Endothelial cell of umbilical vein (primary cell): Measurements from ENCODE around the gene GLIPR1L1. TPM values are rescaled to one million over a fixed set of nuclear protein-coding genes. Genes with fewer than 3 reads are reported as not detected.

Experiments used
- BruUV-seq: library from RNA; stranded (reverse); fragments of 400-500 nt; replicated peaks from 2 replicates; lab custom pipeline; 2021; lab: Mats Ljungman, UMichigan
- CTCF ChIA-PET: fragments of 300-600, 350-600 bp; sonication (Branson Sonifier 250); formaldehyde crosslinking; loops from one replicate; lab custom pipeline; 2021; ENCODE audit warnings: antibody characterized with exemption, inconsistent platforms; lab: Charles Lee
- POLR2A ChIA-PET: fragments of 300-600, 350-600 bp; sonication (Branson Sonifier 250); formaldehyde crosslinking; loops from one replicate; lab custom pipeline; 2021; ENCODE audit warnings: antibody characterized with exemption, inconsistent platforms; lab: Charles Lee
- DNase-seq: peaks from one replicate; pipeline ENCODE4 v3.0.0-alpha.2; 2011; ENCODE audit warnings: low read depth, low spot score
- FAIRE-seq: peaks from 2 replicates; lab custom pipeline; 2011; peaks lifted over from hg19 to GRCh38; lab: Jason Lieb, UNC
- H2AFZ ChIP-seq: 2 replicates; pipeline ENCODE4 v1.6.0; 2012; ENCODE audit warnings: low read depth, low read length, control low read depth, inconsistent platforms
- H3K27ac ChIP-seq: 2 replicates; pipeline ENCODE4 v1.5.1; 2011; ENCODE audit warnings: low read depth, mild to moderate bottlenecking, control low read depth, low read length, moderate library complexity; ENCODE audit not compliant: insufficient read depth
- H3K27me3 ChIP-seq, 2 experiments: 2 replicates each; pipeline versions ENCODE4 v1.6.0 to v1.6.1; 2011; ENCODE audit warnings: low read length in 2 of 2, mixed read lengths in 1 of 2; ENCODE audit not compliant: control insufficient read depth in 2 of 2, insufficient read depth in 2 of 2
- H3K36me3 ChIP-seq, 2 experiments: 2 replicates in 1 of 2; 3 replicates in 1 of 2; pipeline ENCODE4 v1.5.1; 2011; ENCODE audit warnings: low read length in 2 of 2, mild to moderate bottlenecking in 1 of 2, moderate library complexity in 1 of 2; ENCODE audit not compliant: control insufficient read depth in 2 of 2, insufficient read depth in 2 of 2; ENCODE audit errors: extremely low read depth in 1 of 2
- H3K4me1 ChIP-seq: 3 replicates; pipeline ENCODE4 v1.5.1; 2011; ENCODE audit warnings: mild to moderate bottlenecking, low read length; ENCODE audit not compliant: control insufficient read depth, insufficient read depth; ENCODE audit errors: extremely low read depth
- H3K4me2 ChIP-seq: 2 replicates; pipeline ENCODE4 v1.6.1; 2011; ENCODE audit warnings: low read length, control low read depth, mixed read lengths; ENCODE audit not compliant: insufficient read depth
- H3K4me3 ChIP-seq, 3 experiments: fragments of 200-600 bp in 1 of 3; sonication (generic), shearing (Covaris generic) in 1 of 3; replicated peaks in 1 of 3; 2 replicates each; pipeline ENCODE4 v1.5.1; 2011 to 2016; ENCODE audit warnings: control low read depth in 3 of 3, low read length in 3 of 3, mild to moderate bottlenecking in 2 of 3, inconsistent platforms in 1 of 3, low read depth in 1 of 3, moderate library complexity in 1 of 3; ENCODE audit not compliant: insufficient read depth in 1 of 3
- H3K79me2 ChIP-seq: 2 replicates; pipeline ENCODE4 v1.6.0; 2012; ENCODE audit warnings: low read length, inconsistent platforms; ENCODE audit not compliant: control insufficient read depth, insufficient read depth
- H3K9ac ChIP-seq: replicated peaks from 2 replicates; pipeline ENCODE3; 2011; ENCODE audit warnings: low read length, control low read depth; ENCODE audit not compliant: insufficient read depth; ENCODE audit errors: extremely low read depth
- H3K9me1 ChIP-seq: replicated peaks from 3 replicates; pipeline ENCODE4 v1.6.0; 2011; ENCODE audit warnings: mild to moderate bottlenecking, low read length; ENCODE audit not compliant: control insufficient read depth, insufficient read depth; ENCODE audit errors: extremely low read depth
- H3K9me3 ChIP-seq: replicated peaks from 2 replicates; pipeline ENCODE4 v1.5.1; 2012; ENCODE audit warnings: low read length, inconsistent platforms; ENCODE audit not compliant: control insufficient read depth, insufficient read depth
- H4K20me1 ChIP-seq: replicated peaks from 2 replicates; pipeline ENCODE3; 2011; ENCODE audit warnings: mild to moderate bottlenecking, low read length; ENCODE audit not compliant: control insufficient read depth, insufficient read depth; ENCODE audit errors: extremely low read depth
- CTCF ChIP-seq, 2 donors: IDR thresholded peaks; 1 replicate in 1 of 2; 2 replicates in 1 of 2; pipeline ENCODE4 v1.5.1; 2011; ENCODE audit warnings: low read length in 2 of 2, mild to moderate bottlenecking in 2 of 2, moderate library complexity in 2 of 2, control low read depth in 1 of 2, inconsistent platforms in 1 of 2, low read depth in 1 of 2; ENCODE audit not compliant: insufficient read depth in 1 of 2; ENCODE audit errors: extremely low read depth in 1 of 2
- EZH2 ChIP-seq: IDR thresholded peaks from 2 replicates; pipeline ENCODE4 v1.6.1; 2012; ENCODE audit warnings: borderline replicate concordance, low read depth, mild to moderate bottlenecking, moderate library complexity, low read length, inconsistent platforms; ENCODE audit not compliant: severe bottlenecking
- FOS ChIP-seq: IDR thresholded peaks from 2 replicates; pipeline ENCODE4 v1.6.1; 2011; ENCODE audit warnings: mild to moderate bottlenecking, low read length, moderate library complexity, borderline replicate concordance; ENCODE audit not compliant: insufficient read depth
- GATA2 ChIP-seq: IDR thresholded peaks from 2 replicates; pipeline ENCODE4 v1.7.0; 2011; ENCODE audit warnings: low read depth, mild to moderate bottlenecking, moderate library complexity, mixed read lengths, low read length; ENCODE audit not compliant: insufficient read length, insufficient read depth
- JUN ChIP-seq: IDR thresholded peaks from 2 replicates; pipeline ENCODE4 v1.6.1; 2011; ENCODE audit warnings: borderline replicate concordance, low read depth; ENCODE audit not compliant: insufficient read length, insufficient read depth
- MAX ChIP-seq: IDR thresholded peaks from 2 replicates; pipeline ENCODE4 v1.6.1; 2011; ENCODE audit not compliant: insufficient read depth, insufficient read length
- MYC ChIP-seq: IDR thresholded peaks from one replicate; pipeline ENCODE4 v1.6.1; 2011; ENCODE audit warnings: mild to moderate bottlenecking, low read depth, low read length
- POLR2AphosphoS5 ChIP-seq: IDR thresholded peaks from 2 replicates; pipeline ENCODE4 v1.6.1; 2012; ENCODE audit warnings: low read depth, mild to moderate bottlenecking, control low read depth, low read length, moderate library complexity; ENCODE audit not compliant: insufficient read depth
- dilution Hi-C: fragments of 300-500 bp; cut with MboI; formaldehyde crosslinking; loops from one replicate; pipeline ENCODE4 v1.15.0; 2019; ENCODE audit warnings: low sequenced_read_pairs; ENCODE audit not compliant: extremely low pct_ligation_motif_present
- intact Hi-C: fragments of 100-400 bp; cut with micrococcal nuclease; formaldehyde crosslinking; loops from one replicate; pipeline ENCODE4 v1.10.0; 2022
- polyA plus RNA-seq, 4 experiments: library from polyadenylated mRNA; depleted of rRNA in 3 of 4; stranded (reverse) in 3 of 4; unstranded in 1 of 4; fragments of >200 nt; gene quantifications; 2 replicates each; pipeline versions ENCODE4 v1.2.1 to v1.2.3, GENCODE V29; 2011 to 2012; ENCODE audit warnings: missing spikeins in 1 of 4
- total RNA-seq: library from RNA; stranded (reverse); gene quantifications from 2 replicates; pipeline ENCODE4 v1.2.3, GENCODE V29; 2021

GLIPR1L1 gene
- total and polyA plus RNA-seq, 2 donors (not counting 3 experiments of a cell fraction or from before 2014, with no cell fraction given): not detected

- Histone ChIP-seq H3K9ac (no peak overlapping the region), H3K79me2 (no peaks in the 10 kb centered on the region), H2AFZ (no peak overlapping the region), H3K4me2 (no peak overlapping the region), H3K4me1 (no peaks in the 10 kb centered on the region), H3K4me3 (no peak overlapping the region), H3K27ac (no peak overlapping the region), H3K9me3 (no peaks in the 10 kb centered on the region), H3K36me3 (no peaks in the 10 kb centered on the region), H3K9me1 (no peaks in the 10 kb centered on the region), H3K27me3 (no peaks in the 10 kb centered on the region), H4K20me1 (no peaks in the 10 kb centered on the region)
- CTCF ChIA-PET: no interaction called here
- dilution Hi-C loops (no loop called here), intact Hi-C loops (no loop called here)
- POLR2A ChIA-PET: no interaction called here
- TF ChIP-seq POLR2AphosphoS5: no peak
- TF ChIP-seq MAX: no peak
- no peak for TF ChIP-seq GATA2
- no peak for TF ChIP-seq JUN
- TF ChIP-seq CTCF (IDR thresholded peaks at IDR 0.05; ENCODE audit: extremely low read depth in 1 of 2, insufficient read depth in 1 of 2, low read depth in 1 of 2, low read length in 2 of 2): no peak
- no peak for TF ChIP-seq MYC
- TF ChIP-seq EZH2: no peak
- TF ChIP-seq FOS: no peak
- FAIRE-seq (no peak), DNase-seq (no peak)
- BruUV-seq: no TSS peak
Observed at GRCh38 chr12:75308279-75308678, 26.2 kb upstream of the GLIPR1L1 start.
